KG1 (cell line): ENCODE measurements around the gene NDUFA8.

ENCODE experiments used
- DNase-seq: peaks from one replicate; lab custom pipeline; 2025; lab: John Stamatoyannopoulos, UW

Gene NDUFA8

DNA sequence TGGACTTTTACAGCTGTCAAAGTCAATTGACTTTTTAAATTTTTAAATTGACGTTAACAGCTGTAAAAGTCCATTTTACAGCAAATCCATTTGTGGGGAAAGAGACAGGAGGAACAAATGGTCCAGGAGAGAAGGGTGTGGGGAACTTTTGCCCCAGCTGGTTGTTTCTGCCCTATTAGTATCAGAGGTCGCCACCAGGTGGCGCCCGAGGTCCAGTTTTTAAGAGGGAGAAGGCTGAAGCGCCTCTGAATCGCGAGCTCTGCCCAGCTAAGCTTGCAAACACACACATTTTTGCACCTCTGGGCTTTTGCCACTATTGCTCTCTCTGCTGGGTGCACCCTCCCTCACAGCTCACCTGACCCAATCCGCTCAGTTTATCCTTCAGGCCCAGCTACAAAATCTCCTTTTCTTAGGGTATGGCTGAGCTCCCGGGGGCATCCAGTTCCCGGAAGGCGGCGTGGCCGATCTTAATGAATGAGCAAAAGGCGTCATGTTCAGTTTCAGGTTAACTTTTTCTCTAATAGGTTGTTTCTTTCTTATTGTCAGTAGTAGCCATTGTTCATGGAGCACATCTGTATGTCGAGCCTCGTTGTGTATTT lies 60.2 kb downstream of the NDUFA8 start:
- DNase-seq = peak; percentile 75

DNA sequence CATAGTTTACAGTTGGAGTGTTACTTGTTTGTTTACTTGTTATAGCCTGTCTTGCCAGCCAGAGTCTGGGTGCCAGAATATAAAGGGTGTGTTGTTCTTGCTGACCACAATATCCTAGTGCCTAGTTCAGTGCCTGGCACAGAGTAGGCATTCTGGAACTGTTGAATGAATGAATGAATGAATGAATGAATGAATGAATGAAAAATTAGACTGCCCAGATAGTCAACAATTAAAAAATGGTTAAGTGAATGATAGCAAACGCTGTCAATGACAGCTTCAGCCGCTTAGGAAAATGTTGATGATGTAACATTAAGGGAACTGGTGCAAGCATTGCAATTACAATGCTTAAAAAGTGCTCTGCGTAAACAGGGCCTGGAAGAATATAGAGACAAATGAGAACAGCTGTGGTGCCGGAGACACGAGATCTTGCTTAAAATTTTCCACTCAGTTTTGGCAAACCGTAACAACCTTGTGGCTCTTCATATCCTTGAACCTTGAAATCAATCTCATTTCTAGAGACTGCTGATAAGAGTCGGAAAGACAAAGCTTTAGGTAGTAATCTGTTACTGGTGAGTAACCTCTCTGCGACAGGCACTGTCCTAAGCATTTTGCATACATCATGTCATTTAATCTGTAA lies 61.8 kb downstream of the NDUFA8 start:
- no peak for DNase-seq

DNA sequence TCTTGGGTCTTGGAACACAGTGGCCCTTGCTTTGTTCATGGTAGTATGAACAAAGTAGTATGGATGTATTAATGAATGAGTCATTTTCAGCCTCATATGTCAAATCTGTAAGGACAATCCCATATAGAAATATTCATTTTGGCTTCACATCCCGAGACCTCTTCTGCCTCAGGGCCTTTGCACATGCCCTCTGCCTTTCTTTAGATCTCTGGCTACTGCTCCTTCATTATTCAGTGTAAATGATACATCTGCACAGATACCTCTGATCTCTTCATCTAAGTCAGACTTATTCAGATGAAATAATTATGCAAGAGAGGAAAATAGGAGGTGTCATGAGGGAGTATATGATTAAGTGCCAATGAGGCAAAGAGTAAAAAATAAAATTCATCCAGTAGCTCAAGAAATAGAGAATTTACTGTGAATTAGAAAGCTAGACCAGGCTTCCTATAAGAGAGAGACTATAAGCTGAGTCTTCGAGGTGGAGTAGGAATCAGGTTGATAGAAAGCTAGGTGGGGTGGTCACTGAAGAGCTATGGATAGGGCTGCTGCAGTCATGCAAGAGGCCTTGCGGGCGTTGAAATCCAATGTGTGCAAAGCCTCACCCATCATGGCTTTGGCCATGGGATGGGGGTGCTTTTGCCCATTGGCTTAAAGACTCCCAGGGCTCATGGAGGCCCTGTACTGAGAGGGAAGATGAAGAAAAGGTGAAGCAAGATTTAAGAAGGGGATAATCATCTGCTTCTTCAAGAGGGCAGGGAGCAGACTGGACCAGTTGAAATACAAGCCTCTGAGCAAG lies 62.8 kb downstream of the NDUFA8 start:
- DNase-seq = no peak

DNA sequence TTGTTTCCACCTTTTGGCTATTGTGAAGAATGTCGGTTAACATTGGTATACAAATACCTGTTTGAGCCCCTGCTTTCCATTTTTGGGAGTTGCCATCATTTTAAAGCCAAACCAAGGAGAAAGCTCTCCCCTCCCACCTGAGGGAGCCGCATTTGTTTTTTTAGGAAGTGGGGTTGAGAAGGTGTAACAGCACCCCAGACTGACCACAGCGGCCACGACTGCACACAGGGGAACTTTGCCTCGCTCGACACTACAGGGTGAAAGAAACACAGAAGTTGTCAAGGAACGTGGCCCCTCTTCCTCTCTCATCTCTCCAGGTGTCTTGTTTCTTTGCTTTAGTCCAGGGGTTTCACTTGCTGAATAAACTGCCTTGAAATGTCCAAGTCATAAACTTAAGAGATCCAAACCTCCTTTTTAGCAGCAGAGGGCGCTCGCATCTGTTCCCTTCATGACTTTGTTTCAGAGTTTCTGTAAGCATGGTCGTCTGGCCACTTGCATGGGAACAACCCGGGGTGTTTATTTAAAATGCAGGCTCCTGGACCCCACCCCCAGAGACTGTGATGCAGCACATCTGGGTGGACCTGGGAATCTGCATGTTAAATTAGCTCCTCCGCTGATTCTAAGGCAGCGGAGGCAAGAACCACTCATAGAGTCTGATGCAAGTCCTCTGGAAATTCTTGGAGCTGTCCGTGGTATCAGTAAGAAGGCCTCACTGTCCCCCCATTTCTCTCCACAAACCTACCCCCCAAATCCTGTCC lies 64.4 kb downstream of the NDUFA8 start:
- peak; percentile 35 for DNase-seq
